Pericardium fibroblast (primary cell): Measurements from ENCODE around the gene ZAR1L. TPM values are rescaled to one million over a fixed set of nuclear protein-coding genes. Genes with fewer than 3 reads are reported as not detected.

Experiments used
- total RNA-seq: library from RNA; depleted of rRNA; stranded (reverse); fragments of >200 nt; gene quantifications from 2 replicates; pipeline ENCODE4 v1.2.3, GENCODE V29; 2015

The ZAR1L gene, protein sequence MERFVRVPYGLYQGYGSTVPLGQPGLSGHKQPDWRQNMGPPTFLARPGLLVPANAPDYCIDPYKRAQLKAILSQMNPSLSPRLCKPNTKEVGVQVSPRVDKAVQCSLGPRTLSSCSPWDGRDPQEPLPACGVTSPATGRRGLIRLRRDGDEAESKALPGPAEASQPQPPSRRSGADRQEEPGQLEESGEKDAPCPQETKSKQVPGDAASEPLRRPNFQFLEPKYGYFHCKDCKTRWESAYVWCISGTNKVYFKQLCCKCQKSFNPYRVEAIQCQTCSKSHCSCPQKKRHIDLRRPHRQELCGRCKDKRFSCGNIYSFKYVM
- total RNA-seq, result not detected in 2 replicates

DNA sequence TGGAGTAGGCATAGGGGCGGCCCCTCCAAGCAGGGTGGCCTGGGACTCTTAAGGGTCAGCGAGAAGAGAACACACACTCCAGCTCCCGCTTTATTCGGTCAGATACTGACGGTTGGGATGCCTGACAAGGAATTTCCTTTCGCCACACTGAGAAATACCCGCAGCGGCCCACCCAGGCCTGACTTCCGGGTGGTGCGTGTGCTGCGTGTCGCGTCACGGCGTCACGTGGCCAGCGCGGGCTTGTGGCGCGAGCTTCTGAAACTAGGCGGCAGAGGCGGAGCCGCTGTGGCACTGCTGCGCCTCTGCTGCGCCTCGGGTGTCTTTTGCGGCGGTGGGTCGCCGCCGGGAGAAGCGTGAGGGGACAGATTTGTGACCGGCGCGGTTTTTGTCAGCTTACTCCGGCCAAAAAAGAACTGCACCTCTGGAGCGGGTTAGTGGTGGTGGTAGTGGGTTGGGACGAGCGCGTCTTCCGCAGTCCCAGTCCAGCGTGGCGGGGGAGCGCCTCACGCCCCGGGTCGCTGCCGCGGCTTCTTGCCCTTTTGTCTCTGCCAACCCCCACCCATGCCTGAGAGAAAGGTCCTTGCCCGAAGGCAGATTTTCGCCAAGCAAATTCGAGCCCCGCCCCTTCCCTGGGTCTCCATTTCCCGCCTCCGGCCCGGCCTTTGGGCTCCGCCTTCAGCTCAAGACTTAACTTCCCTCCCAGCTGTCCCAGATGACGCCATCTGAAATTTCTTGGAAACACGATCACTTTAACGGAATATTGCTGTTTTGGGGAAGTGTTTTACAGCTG, at the start of gene ZAR1L, which contains the start of gene BRCA2:
Gene ZAR1L (minus strand): TSS at position 126 of the 790 bp plus-strand sequence. CDS start 3,438 bp downstream, outside the sequence.
Gene BRCA2 (plus strand): TSS at position 271 of the 790 bp plus-strand sequence. CDS start 953 bp downstream, outside the sequence.

Other genes starting within 250 kb of the ZAR1L start
- gene BRCA2, start 145 bp upstream of the ZAR1L start, total RNA-seq, result 0.47 and 7.2 TPM in 2 replicates
- 0.93 and 2.4 TPM in 2 replicates for gene N4BP2L1, start 112.8 kb upstream of the ZAR1L start, total RNA-seq
- gene N4BP2L2, start 223.4 kb upstream of the ZAR1L start, total RNA-seq, result 30.4 and 43.5 TPM in 2 replicates